Activated CD4-positive, alpha-beta T cell treated with anti-CD3 and anti-CD28 coated beads, Interleukin-2, Interleukin-4, amounts not matched to agents 100 ng/mL and 50 ng/mL, durations not matched to agents 16 hours and 8 hours (primary cell): ENCODE results near the gene PRXL2B.

Source experiments
- DNase-seq: peaks from one replicate; pipeline ENCODE4 v3.0.0-alpha.2; 2020; ENCODE audit warnings: low spot score

The PRXL2B gene

GRCh38 chr1:2635361-2636010 lies 48.9 kb downstream of the PRXL2B start:
- no peak for DNase-seq

- DNase-seq = no peak
Measured at GRCh38 chr1:2636733-2637132, 50.2 kb downstream of the PRXL2B start.

GRCh38 chr1:2637442-2638145 lies 51.0 kb downstream of the PRXL2B start:
- DNase-seq = no peak

GRCh38 chr1:2638466-2639115 lies 52.0 kb downstream of the PRXL2B start:
- DNase-seq = no peak

GRCh38 chr1:2639203-2639602 lies 52.6 kb downstream of the PRXL2B start:
- DNase-seq = no peak

- DNase-seq = no peak
Measured at GRCh38 chr1:2639607-2640521, 53.3 kb downstream of the PRXL2B start.

GRCh38 chr1:2640626-2641025 lies 54.0 kb downstream of the PRXL2B start:
- DNase-seq = no peak
